HG03135 (cell line): Measurements from ENCODE around the gene KHSRP.

Experiments used
- ATAC-seq: cut with Tn5 transposase; IDR thresholded peaks from one replicate; pipeline ENCODE4 v1.9.1; 2021; ENCODE audit warnings: mild to moderate bottlenecking, moderate library complexity; ENCODE audit not compliant: unreplicated experiment

KHSRP gene

DNA sequence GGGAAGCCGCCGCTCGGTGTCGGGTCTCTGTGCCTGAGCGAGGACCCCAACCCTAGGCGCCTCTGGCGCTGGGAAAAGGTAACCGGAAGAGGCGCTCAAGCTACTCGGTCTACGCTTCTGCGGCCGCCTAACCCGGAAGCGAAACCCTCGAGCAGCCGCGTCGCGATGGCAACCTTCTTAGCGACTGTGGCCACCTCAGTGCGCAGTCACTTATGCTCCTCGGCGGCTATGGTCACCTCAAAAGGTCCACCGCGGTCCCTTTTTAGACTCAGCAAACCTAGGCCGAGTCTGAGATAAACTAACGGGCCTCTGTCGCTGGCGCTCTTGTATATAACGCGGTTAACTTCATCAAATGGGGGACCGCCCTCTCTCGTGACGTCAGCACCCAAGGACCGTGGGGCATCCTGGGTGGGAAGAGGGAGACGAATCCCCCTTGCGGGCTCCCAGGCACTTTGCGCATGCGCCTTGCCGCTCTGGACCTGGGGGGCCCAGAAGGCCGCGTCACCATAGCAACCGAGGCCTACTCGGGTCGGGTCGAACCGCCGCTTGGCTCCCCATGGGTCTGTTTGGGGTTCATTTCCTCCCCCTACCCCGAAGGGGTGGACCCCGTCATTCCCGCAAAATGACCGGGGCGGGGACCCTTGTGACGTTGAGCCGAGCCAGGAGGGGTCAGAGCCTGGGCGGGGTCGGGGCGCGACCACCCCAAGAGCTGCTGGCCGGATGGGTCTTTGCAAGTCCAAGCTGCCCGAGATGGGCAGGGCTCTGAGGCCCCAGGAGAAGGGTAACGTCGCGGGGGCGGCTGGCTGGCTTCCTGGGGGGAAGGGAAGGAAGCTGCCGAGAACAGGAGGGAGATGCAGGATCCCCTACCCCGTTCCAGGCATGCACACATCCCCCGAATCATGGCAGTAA is 31.3 kb downstream of the KHSRP start, which contains the start of gene GTF2F1:
Gene GTF2F1, minus strand, starts transcription at position 91 of the 909 bp plus-strand sequence. CDS start 169 bp downstream, outside the sequence.
- ATAC-seq, result peak; percentile 77

- ATAC-seq, result peak; percentile 17
Observed at GRCh38 chr19:6392221-6393073, 32.2 kb downstream of the KHSRP start.

GRCh38 chr19:6387372-6387771 is 37.2 kb downstream of the KHSRP start:
- no peak for ATAC-seq

GRCh38 chr19:6384381-6384780 is 40.2 kb downstream of the KHSRP start:
- no peak for ATAC-seq

DNA sequence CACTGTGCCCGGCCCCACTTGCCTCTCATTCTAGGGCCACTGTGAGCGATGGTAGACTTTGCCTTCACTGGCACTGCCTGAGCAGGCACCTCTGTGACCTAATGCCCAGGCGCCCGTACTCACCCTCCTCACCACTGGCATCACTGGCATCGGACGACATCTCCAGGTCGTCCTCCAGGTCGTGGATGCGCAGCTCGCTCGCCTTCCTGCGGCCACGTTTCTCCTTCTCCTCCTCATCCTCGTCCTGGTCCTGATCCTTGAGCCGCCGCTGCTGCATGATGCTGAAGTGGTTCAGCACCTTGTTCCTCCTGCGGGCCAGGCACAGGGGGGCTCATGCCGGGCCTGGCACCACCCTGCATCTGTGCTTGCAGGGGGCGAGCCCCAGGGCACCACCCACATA is 41.4 kb downstream of the KHSRP start:
- no peak for ATAC-seq

GRCh38 chr19:6381030-6381750 is 43.4 kb downstream of the KHSRP start:
- no peak for ATAC-seq

DNA sequence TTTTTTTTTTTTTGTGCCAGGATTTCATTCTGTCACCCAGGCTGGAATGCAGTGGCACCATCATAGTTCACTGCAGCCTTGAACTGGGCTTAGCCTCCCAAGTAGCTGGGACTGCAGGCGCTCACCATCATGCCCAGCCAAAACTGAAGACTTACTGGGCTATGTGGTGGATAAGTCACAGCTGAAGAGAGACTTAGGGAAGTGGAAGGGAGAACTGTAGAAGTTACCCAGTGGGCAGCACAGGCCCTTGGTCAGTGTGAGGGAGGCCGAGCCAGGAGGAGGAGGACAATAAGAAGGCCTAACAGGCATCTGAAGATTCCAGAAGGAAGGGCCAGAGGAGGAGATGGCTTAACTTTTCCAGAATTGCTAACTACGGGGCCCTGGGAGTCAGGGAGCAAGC is 44.9 kb downstream of the KHSRP start:
- no peak for ATAC-seq

- no peak for ATAC-seq
Observed at GRCh38 chr19:6378486-6378885, 46.1 kb downstream of the KHSRP start.

DNA sequence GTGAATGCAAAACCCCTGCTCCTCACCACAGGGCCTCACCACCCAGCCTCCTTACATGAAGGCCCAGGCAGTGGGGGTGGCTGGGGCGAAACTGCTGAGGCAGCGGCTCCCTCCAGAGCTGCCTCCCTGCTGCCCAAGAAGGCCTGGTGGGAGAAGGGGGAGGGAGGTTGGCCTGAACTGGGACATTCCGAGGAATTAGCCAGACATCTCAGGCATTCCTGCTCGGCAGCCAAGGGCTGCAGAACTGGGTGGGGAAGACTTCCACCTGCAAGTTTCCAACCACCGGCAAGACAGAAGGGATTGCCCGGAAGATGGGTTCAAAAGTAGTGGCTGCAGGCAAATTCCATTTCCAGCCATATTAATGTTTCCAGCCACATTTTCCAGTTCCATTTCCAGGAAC is 46.6 kb downstream of the KHSRP start:
- ATAC-seq, result no peak

GRCh38 chr19:6376512-6377190 is 48.0 kb downstream of the KHSRP start:
- ATAC-seq, result no peak

- no peak for ATAC-seq
Observed at GRCh38 chr19:6375411-6376010, 49.1 kb downstream of the KHSRP start, which contains the start of gene PSPN. TSS of gene PSPN (minus strand) at chr19:6375933. CDS start at chr19:6375849, 84 bp downstream.

GRCh38 chr19:6374711-6375410 is 49.8 kb downstream of the KHSRP start:
- no peak for ATAC-seq

GRCh38 chr19:6374161-6374709 is 50.4 kb downstream of the KHSRP start:
- ATAC-seq, result no peak

- no peak for ATAC-seq
Observed at GRCh38 chr19:6373813-6374108, 50.9 kb downstream of the KHSRP start.

DNA sequence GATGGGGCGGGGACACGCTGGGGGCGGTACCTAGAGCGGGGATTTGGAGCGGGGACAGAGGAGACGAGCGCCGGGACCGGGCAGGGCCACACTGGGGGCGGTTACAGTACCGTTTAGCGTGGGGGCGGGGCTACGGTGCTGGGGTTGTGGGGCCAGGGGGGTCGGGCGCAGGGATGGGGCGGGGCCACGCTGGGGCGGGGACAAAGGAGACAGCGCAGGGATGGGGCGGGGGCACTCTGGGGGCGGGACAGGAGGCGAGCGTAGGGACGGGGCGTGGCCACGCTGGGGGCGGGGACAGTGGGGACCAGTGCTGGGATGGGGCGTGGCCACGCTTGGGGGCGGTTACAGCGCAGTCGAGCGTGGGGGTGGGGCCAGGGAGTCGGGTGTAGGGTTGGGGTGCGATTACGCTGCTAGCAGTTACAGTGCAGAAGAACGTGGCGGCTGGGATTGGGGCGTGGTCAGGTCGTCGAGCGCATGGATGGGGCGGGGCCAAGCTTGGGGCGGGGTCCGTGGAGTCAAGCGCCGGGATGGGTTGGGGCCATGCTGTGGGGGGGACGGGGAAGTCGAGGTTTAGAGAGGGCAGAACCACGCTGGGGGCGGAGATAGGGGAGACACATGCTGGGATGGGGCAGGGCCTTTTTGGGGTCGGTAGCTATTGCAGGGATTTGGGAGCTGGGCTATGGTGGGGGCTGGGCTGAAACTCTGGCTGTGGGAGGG is 51.4 kb downstream of the KHSRP start:
- peak; percentile 45 for ATAC-seq

GRCh38 chr19:6372594-6373095 is 52.0 kb downstream of the KHSRP start, which contains the start of gene ALKBH7:
TSS of gene ALKBH7 (plus strand) at chr19:6372794. CDS start at chr19:6372821, 27 bp downstream.
- ATAC-seq, result peak; percentile 76

DNA sequence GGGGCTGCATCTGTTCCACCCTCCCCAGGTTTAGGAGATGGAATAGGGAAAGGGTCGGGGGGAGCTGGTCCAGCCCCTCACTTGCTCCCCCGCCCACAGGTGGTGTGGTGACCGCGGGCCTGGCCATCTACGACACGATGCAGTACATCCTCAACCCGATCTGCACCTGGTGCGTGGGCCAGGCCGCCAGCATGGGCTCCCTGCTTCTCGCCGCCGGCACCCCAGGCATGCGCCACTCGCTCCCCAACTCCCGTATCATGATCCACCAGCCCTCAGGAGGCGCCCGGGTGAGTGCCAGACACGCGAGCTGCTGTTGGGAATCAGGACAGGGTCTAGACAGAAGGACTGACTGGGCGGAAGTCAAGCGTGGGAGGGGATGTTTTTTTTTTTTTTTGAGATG is 60.3 kb downstream of the KHSRP start:
- ATAC-seq, result no peak
